HG03558 (cell line): ENCODE measurements around the gene HSD3B1.

Source experiments
- ATAC-seq: cut with Tn5 transposase; IDR thresholded peaks from one replicate; pipeline ENCODE4 v1.9.1; 2021; ENCODE audit warnings: moderate number of reproducible peaks; ENCODE audit not compliant: unreplicated experiment; ENCODE audit errors: extremely low read depth

HSD3B1 gene

DNA sequence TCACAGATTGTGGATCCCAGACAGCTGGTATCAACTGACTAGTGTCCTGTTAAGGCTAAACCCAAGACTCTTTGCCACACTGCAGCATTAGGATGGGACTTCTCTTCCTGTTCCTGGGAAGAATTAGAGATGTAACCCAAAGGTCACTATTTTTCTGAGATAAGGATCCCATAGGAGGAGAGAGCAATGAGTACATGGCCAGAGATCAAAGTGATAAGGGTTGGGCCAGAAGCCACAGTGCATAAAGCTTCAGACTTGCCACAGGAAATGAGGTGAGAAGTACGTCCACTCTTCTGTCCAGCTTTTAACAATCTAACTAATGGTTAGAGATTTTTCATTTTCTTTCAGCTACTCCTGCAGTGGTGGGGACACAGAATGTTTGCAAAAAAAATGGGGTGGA, at the start of gene HSD3B1:
Gene HSD3B1 (plus strand): TSS at position 270 of the 400 bp plus-strand sequence. CDS start 267 bp downstream, outside the sequence.
- ATAC-seq, result no peak

DNA sequence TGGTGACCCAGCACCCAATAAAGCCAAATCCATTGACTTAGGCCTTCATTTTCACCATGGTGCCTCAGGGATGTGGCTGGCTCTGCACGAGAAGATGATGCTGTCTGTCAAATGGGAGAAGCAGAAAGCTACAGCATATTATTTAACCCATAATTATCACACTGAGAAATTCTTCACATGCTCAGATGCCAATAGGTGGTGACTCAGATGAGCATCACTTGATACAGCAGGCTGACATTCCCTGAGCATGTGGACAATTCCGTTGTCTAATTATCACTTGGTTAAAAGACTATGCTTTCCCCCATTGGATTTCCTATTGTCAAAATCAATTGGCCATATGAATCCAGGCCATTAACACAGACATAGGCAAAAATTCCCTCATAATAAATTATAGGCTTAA, 44.0 kb upstream of the HSD3B1 start:
- no peak for ATAC-seq

DNA sequence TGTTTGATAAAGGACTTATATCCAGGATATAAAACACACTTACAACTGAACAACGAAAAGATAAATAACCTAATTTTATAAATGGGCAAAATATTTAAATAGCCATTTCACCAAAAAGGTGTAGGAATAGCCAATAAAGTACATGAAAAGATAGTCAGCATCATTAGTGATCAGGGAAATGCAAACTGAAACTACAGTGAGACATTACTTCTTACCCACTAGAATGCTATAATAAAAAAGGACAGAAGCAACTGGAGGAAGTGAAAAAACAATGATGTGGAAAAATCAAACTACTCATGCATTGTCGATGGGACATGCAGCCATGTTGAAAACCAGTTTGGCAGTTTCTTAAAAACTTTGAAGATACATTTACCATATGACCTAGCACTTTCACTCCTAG, 43.4 kb upstream of the HSD3B1 start:
- no peak for ATAC-seq

DNA sequence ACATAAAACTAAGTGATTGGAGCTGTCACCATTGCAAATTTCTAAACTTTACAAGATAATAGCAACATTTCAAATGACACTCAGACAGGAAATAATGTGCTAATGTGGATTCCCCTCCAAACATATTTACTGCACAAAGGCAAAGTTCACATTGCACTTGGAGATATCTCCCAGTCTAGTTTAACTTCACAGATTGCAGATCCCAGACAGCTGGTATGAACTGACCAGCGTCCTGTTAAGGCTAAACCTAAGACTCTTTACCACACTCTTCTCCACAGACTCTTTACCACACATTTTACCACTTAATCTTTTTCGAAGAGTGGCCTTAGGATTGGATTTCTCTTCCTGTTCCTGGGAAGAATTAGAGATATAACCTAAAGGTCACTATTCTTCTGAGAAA, 40.6 kb upstream of the HSD3B1 start:
- no peak for ATAC-seq

DNA sequence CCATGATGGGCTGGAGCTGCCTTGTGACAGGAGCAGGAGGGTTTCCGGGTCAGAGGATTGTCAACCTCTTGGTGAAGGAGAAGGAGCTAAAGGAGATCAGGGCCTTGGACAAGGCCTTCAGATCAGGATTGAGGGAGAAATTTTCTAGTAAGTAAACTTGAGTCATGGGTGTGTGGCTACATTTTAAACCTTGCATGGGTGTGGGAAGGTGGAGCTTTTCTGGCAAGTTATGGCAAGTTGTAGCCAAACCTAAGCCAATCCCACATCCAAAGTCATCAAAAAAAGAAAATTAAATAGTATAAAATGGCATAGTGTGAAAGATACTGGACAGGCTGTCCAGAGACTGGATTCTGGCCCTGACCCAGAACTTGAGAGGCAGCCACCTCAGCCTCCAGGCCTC, 39.8 kb upstream of the HSD3B1 start:
- no peak for ATAC-seq

DNA sequence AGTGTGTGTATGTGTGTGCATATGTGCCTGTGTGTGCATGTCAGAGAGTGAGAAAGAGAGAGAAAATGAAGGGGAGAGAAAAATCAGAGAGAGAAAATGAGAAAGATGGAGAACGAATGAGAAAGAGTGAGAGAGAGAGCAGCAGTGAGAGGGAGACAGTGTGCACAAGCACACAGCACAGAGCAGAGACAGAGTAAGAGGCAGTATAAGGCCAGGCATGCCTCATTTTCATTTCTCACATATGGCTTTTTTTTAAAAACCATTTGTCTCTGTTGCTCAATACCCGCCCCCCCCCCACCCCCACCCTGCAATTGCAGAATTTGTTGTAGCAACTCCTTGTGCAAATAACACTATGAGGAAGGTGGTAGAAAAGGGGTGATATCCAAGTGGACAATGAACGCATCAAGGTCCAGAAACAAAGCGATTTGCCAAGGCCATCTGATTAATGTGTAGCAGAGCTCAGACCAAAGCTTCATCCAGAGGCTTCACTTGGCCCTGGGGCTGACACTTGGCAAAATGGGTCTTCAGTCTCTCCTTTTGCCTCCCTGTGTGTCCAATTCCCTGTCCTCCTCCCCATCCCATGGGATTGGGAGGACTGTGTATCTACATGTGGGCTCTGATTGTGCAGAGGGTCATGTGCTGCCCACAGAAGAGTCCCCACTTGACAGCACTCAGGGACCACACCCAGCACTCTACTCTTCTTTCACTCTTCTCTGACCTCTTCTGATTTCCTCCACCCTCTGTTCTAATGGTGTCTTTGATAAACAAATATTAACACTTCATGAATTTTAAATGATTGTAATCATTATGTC, 38.9 kb upstream of the HSD3B1 start:
- ATAC-seq, result no peak

DNA sequence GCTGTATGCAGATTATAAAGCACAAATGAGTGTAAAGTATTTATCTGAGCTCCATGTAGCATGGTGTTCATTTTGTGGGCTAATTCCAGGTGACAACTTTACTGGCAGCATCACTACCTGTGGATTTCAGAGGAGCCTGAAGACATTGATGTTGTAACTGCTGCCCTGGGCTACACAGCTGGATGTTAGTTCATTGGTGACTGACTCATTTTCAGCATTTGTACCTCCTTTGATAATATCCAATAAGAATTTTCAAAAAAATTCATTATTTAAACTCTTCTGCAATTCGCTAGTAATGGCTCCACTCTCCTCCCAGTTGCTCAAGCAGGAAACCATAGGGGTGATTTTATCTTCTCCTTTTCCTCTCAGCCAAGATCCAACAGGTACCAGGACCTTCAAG, 37.3 kb upstream of the HSD3B1 start:
- no peak for ATAC-seq

DNA sequence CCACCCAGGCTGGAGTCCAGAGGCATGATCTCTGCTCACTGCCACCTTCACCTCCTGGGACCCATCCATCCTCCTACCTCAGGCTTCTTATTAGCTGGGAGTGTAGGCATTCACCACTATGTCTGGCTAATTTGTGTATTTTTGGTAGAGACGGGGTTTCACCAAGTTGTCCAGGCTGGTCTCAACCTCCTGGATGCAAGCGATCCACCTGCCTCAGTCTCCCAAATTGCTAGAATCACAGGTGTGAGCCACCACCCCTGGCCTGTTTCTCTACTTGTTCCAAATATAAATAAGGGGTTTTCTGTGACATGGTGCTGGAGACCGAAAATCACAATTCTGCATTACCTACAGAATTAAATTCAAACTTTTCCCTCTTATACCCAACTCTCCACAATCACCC, 36.6 kb upstream of the HSD3B1 start:
- ATAC-seq, result no peak

DNA sequence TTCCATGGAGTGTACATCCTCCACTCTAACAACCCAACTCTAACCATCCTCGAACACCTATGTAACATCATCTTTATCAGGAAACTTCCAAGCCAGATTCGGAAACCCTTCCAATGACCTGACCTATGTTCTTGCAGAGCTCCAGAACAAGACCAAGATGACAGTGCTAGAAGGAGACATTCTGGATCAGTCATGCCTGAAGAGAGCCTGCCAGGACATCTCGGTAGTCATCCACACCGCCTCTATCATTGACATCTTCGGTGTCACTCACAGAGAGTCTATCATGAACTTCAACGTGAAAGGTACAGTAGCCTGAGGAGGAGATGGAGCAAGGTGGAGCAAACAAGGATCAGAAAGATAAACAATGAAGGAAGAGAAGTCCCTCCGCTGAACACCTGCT, 36.1 kb upstream of the HSD3B1 start:
- ATAC-seq, result no peak

DNA sequence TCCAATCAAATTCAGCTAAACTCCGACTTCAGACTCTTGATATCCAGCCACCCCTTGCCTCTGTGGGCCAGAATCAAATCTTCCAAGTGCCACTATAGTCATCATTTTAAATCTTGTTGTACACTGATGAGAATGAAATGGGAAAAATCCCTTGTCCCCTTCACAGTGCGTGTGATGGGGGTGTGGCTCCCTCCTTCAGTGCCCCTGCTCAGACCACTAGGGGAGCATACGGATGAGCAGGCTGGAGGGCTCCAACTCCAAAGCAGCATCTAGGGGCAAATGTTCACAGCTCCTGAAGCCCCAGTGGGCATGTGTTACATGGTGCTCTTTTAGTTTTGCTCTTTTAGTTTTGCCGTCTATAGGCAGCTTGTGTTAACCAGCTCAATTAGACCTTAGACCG, 35.4 kb upstream of the HSD3B1 start:
- ATAC-seq, result no peak

DNA sequence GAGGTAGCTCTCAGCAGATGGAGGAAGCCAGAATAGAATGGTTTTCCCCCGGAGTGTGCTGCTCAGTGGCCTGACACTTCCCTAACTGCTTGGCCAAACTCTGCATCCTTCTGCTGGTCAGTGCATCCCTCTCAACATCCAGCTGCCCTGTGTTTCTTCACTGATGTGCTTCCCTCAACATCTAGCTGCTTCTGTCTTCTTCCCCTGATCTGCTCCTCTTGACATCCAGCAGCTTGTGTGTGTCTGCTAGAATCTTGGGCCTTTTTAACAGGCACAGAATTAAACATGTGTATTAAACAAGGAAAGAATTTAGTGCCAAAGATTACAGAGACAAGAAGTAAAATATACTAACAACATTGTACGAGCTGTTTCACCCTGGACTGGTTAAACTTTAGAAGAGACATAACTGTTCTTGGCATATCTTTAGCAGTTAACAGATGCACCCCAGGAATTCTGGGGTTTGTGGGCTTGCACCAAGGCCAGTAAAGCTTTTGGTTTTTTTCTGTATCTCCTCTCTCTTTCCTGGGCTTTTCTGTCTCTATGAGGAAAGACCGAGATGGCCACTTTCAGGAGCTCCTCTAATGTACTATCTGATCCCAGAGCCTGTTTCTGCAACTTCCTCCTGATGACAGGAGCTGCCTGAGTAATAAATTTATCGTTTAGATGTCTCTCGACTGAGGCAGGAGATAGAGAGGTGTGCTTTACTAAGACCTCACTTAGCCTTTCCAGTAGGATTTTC, 34.8 kb upstream of the HSD3B1 start:
- no peak for ATAC-seq

DNA sequence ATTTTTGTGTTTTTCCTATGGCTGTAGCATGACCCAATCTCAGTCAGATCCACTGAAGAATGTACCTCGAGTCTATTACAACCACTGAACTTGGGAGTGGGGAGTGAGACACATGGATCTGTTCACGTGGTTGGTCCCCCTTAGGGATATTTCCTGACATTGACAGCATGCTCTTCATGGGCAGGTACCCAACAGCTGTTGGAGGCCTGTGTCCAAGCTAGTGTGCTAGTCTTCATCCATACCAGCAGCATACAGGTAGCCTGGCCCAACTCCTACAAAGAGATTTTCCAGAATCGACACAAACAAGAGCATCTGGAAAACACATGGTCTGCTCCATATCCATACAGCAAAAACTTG, 34.2 kb upstream of the HSD3B1 start:
- no peak for ATAC-seq

DNA sequence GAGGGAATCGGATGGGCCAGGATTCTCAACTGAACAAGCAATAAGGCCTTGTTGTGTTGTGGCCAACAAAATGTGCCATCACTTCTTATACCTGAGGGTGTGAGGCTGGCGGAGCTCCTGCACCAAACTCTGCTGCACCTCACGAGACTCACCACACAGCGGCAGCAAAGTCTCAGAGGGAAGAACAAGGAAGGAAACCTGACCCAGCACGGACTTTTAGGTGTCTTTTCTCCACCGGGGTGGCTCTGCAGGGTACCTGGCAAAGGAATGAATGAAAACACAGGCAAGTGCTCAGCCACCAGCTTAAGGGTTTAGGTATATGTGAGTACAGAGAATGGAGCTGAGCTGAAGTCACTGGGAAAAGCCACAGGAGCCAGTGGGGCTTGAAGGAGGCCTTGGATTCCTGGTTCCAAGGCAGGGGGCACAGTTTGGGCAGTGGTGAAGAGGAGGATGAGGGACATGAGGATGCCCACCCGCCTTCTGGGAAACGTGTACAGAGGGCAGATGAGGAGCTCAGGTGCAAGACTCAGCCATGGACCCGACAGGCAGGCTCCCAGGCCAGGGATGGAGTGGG, 31.1 kb upstream of the HSD3B1 start:
- ATAC-seq, result no peak

DNA sequence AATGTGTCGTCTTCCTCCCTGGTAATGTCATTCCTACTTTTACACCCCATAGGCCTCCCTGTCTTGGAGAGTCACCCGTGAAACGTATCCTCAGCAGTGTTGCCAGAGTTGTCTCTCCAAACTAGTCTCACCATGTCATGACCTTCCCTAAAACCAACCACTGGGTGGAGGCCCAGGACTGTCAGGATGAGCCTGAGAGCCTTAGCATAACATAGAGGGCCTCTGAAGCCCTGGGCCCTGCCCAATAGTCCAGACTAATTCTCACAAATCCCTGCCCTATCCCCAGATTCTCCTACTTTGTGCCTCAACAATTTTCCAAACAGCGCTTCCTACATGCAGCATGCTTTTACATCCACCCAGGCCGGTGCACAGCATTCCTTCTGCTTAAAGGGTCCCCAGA, 29.3 kb upstream of the HSD3B1 start:
- ATAC-seq, result no peak

DNA sequence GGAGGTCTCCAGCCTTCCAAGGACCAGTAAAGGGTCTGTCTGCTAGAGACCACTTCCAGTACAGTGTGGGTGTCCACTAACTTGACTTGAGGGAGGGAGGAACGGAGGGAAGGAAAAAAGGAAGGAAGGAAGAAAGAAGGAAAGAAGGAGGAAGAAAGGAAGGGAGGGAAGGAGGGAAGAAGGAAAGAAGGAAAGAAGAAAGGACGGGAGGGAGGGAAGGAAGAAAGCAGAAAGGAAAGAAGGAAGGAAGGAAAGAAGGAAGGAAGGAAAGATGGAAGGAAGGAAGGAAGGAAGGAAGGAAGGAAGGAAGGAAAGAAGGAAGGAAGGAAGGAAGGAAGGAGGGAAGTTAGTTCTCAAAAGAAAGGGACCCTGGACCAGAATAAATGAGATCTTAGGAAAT, 26.8 kb upstream of the HSD3B1 start:
- ATAC-seq, result no peak

DNA sequence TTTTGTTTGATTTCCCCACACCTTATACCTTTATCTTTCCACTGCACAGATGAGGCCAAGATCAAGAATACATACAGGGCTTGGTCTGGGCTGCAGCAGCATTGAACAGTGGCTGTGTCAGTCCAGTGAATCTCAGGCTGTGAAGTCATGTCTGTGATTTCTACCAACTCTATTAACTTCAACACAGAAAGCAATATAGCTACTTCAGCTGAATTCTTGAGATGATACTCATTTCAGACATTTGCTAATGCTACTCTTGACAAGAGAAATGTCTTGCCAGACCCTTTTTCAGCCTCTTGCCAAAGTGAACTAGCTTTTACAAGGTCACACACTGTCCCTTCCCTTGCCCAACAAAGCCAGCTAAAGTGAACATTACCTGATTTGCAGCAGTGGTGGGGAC, 25.1 kb upstream of the HSD3B1 start:
- ATAC-seq, result no peak

DNA sequence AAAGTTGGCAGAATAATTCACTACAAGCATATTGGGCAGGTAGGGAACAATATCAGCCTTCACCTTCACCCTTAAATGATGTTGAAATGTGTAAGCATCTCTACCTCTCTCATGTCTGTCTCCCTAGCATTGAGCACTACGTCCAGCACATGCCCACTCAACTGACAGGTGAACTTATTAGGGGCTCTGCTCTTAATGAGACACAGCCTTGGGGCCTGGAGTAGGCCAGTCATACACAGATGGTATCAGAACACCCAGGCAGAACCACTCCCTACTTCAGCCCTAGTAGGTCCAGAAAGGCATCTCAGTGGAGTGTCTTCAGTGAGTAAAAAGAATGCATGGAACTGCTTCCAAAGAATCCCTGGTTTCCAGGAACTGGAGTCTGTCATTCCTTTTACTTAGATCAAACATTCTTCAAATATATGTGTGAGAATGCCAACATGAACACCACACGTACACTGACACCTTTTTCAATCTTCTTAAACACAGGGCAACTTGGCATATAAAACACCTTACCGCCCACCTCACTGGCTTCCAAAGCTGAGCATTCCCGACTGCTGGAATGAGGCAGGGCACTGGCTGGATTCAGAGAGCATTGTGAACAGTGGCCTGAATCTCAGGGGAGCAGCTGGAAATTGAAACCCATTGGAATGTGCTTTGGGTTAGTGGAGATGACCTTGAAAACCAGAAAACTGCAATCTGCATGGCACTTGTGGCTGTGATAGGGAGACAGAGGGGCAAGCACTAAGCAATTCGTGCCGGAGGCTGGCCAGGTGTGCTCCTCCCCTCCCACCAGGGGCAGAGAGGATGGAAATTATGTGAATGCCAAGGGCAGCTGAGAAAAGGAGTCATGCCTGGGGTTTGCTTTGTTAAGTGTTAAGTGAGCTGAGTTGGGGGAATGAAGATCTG, 24.2 kb upstream of the HSD3B1 start:
- no peak for ATAC-seq

DNA sequence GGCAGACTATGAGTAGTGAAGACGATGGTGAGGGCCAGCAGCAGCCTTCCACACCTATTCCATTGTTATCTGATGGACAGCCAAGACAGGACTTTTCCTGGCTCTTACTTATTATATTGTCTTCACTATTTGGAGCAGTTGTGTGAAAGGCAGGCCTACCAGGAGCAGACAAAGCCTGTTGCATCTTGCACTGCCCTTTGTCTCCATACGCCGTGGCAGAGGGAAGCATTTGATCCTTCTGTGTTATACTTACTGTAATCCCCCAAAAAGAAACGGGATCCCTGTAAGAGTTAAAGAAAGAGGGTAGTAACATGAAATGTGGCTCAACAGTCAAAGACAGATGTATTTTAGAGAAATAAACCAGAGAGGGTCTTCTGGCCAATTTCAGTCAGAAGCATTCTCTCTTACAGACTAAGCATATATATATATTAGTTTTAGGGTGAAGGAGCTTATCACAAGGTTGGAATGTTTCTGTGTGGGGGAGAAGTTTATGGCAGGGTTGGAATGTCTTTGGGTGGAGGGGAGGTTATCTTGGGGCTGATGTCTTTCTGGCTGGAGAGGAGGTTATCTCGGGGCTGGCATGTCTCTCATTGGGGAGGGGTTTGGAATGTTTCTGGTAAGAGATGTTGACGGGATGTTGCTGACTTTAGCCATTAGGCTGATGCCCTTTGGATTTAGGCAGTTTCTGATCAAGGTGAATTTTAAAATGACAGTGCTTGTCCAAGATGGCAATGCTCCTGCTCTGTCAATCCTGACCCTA, 23.4 kb upstream of the HSD3B1 start:
- ATAC-seq, result no peak

DNA sequence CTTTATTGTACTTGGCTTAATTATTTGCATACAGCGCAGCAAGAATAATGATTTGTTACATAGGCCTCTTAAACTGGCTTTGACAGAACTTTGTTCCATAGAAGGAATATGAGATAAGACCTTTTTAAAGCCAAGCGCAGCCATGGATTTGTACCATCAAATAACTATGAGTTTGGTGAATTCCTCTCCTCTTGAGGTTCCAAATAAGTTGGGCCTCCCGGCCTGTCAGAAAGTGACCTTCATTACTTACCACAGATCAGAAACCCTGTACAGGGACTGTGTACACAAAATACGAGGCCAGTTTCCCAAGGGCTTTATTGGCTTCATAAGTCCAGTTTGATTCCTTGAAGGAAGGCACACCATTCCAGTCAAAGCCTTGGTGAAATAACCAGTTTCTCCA, 21.8 kb upstream of the HSD3B1 start:
- ATAC-seq, result no peak

DNA sequence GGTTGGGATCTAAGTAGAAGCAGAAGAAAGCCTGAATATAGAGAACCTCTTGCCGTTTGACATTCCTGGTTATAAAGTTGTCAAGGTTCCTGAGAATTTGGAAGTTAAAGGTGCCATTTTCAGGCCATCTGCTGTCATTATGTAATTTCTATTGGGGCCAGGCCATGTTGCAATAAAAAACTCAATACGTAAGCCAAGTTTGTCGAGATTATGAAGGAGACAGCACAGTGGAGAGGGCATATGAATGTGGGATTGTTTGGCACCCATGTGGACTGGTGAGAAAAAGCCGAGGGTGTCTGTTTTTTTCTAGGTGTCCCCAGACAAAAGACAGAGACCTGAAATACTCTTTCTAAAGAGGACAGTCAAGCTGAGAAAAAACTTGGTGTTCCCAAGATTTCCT, 18.8 kb upstream of the HSD3B1 start:
- ATAC-seq, result no peak
